ENCODE measurements around the gene PRUNE1. TPM values are rescaled to one million over a fixed set of nuclear protein-coding genes. Genes with fewer than 3 reads are reported as not detected.

The PRUNE1 gene
- total and polyA plus RNA-seq, 2 of the 4 experiments (the other 2 are of a cell fraction) = 7.9 to 9.4 TPM

DNA sequence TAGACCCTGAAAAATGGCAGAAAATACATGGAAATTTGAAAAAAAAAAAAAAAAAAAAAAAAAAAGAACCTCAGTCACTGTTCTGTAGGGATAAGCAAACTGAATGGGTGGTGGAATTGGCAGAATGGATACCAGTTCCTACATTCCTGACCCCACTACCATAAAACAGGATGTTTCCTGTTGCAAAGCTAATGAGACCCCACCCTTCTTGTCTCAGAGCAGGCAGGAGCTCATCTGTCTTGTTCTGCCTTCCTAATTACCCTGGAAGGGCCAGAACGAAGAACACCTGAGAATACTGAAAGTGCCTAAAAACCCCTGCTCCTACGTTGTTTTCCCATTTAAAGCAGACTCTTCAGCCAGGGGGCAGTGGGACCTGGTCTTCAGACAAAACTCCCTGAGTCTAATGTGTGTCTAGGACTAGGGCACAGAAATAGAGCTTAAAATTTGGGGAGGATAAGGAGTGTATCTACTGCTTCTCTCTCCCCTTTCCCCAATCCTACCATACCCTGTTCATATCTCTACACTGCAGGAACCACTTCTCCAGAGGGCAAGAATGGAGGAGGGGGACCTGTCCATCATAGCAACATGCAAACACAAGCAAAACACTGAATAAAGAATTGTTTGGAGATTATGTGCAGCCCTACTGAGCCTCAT is 43.2 kb downstream of the PRUNE1 start:
- peaks cover 30% of the 10 kb centered on the region for H4K20me1 ChIP-seq (ENCODE audit: insufficient read depth, low read length)

More for the DNA sequence above, 43.2 kb downstream of the PRUNE1 start:
- Histone ChIP-seq H2AK5ac (ENCODE audit: low read depth, low read length) (no peak overlapping the region), H3K9me1 (ENCODE audit: insufficient read depth, low read length) (peaks cover 18% of the 10 kb centered on the region), H3K4me3 (ENCODE audit: insufficient read depth, low read depth, low read length) (no peak overlapping the region), H3K4ac (ENCODE audit: low read depth, low read length) (no peak overlapping the region), H2AK9ac (replicated peaks; ENCODE audit: low read depth, low read length, poor library complexity) (no peak overlapping the region), H3K79me1 (ENCODE audit: low read depth in 1 of 2, low read length in 2 of 2) (peaks cover 29 to 76% of the 10 kb centered on the region in 2 experiments), H2BK5ac (ENCODE audit: low read depth, low read length, poor library complexity, severe bottlenecking) (no peak overlapping the region), H3K27ac (ENCODE audit: insufficient read depth, low read length) (no peak overlapping the region), H3K4me1 (ENCODE audit: control insufficient read depth, insufficient read depth, low read length) (peaks cover 9% of the 10 kb centered on the region), H4K5ac (ENCODE audit: low read depth, low read length) (no peak overlapping the region), H2AFZ (replicated peaks; ENCODE audit: low read length, poor library complexity) (no peak overlapping the region), H4K91ac (ENCODE audit: insufficient read depth, low read depth, low read length) (no peak overlapping the region), H3K9ac (ENCODE audit: low read depth, low read length) (no peak overlapping the region), H3K23ac (ENCODE audit: low read depth, low read length) (no peak overlapping the region), H3K36me3 (ENCODE audit: control insufficient read depth, insufficient read depth, low read length) (peaks cover 46% of the 10 kb centered on the region), H3K56ac (ENCODE audit: extremely low read depth, insufficient read depth, low read length) (no peak overlapping the region), H3K4me2 (ENCODE audit: low read depth, low read length) (no peak overlapping the region), H2BK20ac (ENCODE audit: low read depth, low read length) (no peak overlapping the region), H2BK15ac (ENCODE audit: low read depth, low read length) (no peak overlapping the region), H3K14ac (replicated peaks; ENCODE audit: low read depth, low read length) (no peak overlapping the region), H3K27me3 (ENCODE audit: control insufficient read depth, insufficient read depth, low read length) (no peaks in the 10 kb centered on the region), H3K9me3 (ENCODE audit: control insufficient read depth, insufficient read depth, low read length) (no peaks in the 10 kb centered on the region), H3K18ac (ENCODE audit: low read depth, low read length) (no peak overlapping the region), H2BK120ac (ENCODE audit: low read depth, low read length) (no peak overlapping the region), H4K8ac (ENCODE audit: low read depth in 2 of 2, low read length in 2 of 2) (no peak overlapping the region)
- in situ Hi-C loops (cut with MboI; ENCODE audit: low sequenced_read_pairs) = no loop called here
- DNase-seq (no peak), ATAC-seq (ENCODE audit: low read depth) (no peak)
- WGBS, 2 experiments (ENCODE audit: extremely low coverage in 2 of 2, insufficient read length in 1 of 2) = 100% methylated on average over 1 of the region's 2 CpGs; no CpG with 5 or more reads in 1 of the 2 experiments
- TF ChIP-seq CHD1 (IDR thresholded peaks at IDR 0.05; ENCODE audit: low read depth, low read length) (no peak), ELK1 (IDR thresholded peaks at IDR 0.05; ENCODE audit: borderline replicate concordance, low read depth, low read length) (no peak), POLR2A (IDR thresholded peaks at IDR 0.05; ENCODE audit: low read depth, low read length) (no peak; the same call in 1 of the 2 replicates), SMC3 (IDR thresholded peaks at IDR 0.05; ENCODE audit: low read depth, low read length) (no peak), RFX5 (IDR thresholded peaks at IDR 0.05; ENCODE audit: low read depth, low read length) (no peak), RAD21 (IDR thresholded peaks at IDR 0.05; ENCODE audit: low read length) (no peak), MAZ (IDR thresholded peaks at IDR 0.05; ENCODE audit: borderline replicate concordance, low read depth, low read length) (no peak), BHLHE40 (IDR thresholded peaks at IDR 0.05; ENCODE audit: low read depth, low read length) (no peak), NFE2L2 (IDR thresholded peaks at IDR 0.05; ENCODE audit: low read depth, low read length) (no peak), USF2 (IDR thresholded peaks at IDR 0.05; ENCODE audit: low read depth, low read length) (no peak), MXI1 (IDR thresholded peaks at IDR 0.05; ENCODE audit: borderline replicate concordance, low read depth, low read length) (no peak), RCOR1 (IDR thresholded peaks at IDR 0.05; ENCODE audit: insufficient replicate concordance, low read length) (no peak), FOS (IDR thresholded peaks at IDR 0.05; ENCODE audit: low read depth, low read length) (no peak), CEBPB (IDR thresholded peaks at IDR 0.05; ENCODE audit: low read depth, low read length) (no peak), MAFK (IDR thresholded peaks at IDR 0.05; ENCODE audit: low read depth, low read length) (no peak)
- TF ChIP-seq, protein P1, sequence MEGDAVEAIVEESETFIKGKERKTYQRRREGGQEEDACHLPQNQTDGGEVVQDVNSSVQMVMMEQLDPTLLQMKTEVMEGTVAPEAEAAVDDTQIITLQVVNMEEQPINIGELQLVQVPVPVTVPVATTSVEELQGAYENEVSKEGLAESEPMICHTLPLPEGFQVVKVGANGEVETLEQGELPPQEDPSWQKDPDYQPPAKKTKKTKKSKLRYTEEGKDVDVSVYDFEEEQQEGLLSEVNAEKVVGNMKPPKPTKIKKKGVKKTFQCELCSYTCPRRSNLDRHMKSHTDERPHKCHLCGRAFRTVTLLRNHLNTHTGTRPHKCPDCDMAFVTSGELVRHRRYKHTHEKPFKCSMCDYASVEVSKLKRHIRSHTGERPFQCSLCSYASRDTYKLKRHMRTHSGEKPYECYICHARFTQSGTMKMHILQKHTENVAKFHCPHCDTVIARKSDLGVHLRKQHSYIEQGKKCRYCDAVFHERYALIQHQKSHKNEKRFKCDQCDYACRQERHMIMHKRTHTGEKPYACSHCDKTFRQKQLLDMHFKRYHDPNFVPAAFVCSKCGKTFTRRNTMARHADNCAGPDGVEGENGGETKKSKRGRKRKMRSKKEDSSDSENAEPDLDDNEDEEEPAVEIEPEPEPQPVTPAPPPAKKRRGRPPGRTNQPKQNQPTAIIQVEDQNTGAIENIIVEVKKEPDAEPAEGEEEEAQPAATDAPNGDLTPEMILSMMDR (conservative IDR thresholded peaks at IDR 0.05; ENCODE audit: low read depth, low read length) = no peak
- intact Hi-C loops (cut with micrococcal nuclease) = no loop called here
- ChIA-PET CTCF (interaction anchor here (1.0 kb wide), 1 partner anchor 8 kb away, joined by 3 read pairs; the partner anchor contains the start of gene CDC42SE1), POLR2A (ENCODE audit: unreplicated experiment) (interaction anchor here (1.2 kb wide), 1 partner anchor 11 kb away, joined by 3 read pairs; no protein-coding TSS in a partner anchor)
- dilution Hi-C loops (cut with HindIII; ENCODE audit: low sequenced_read_pairs, unreplicated experiment) = no loop called here
- no TSS peak for BruUV-seq (replicated peaks)

All from IMR-90 (cell line).